ENCODE measurements around the gene GARS1. TPM values are rescaled to one million over a fixed set of nuclear protein-coding genes. Genes with fewer than 3 reads are reported as not detected.
A peak's percentile ranks its signal among the peaks of the same experiment; 100 is the strongest.

The GARS1 gene
- total and polyA plus RNA-seq, 4 donors: 43.3 to 73.6 (median 67.8) TPM

DNA sequence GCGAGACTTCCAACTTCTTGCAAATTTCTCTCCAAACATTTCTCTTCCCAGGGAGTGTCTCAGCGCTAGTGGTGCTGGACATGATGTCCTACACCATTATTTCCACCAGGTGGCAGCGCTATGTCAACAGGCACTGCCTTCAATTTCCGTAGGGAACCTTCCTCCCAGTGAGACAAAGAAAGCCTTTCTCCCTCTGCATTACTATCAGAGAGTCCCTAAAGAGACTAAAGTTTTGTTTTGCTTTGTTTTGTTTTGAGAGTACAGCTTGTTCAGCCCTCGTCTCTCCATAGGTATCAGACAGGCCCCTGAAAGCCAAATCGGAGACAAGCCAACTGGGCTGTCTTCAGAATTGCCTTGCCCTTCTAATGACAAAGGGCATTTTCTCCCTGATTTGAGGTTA is 45.8 kb upstream of the GARS1 start:
- no peak overlapping the region for H3K27ac ChIP-seq (ENCODE audit: low read depth in 1 of 2, low read length in 2 of 2)
- peak; percentile 52 for DNase-seq (ENCODE audit: low spot score)
- no peak overlapping the region for H3K4me3 ChIP-seq (ENCODE audit: low read depth in 1 of 3, low read length in 3 of 3)
- H3K36me3 ChIP-seq (ENCODE audit: control insufficient read depth in 4 of 4, insufficient read depth in 3 of 4, low read depth in 1 of 4, low read length in 3 of 4): peaks cover 0 to 4% (median 1%) of the 10 kb centered on the region in 4 donors
- no peaks in the 10 kb centered on the region for H3K9me3 ChIP-seq (ENCODE audit: control insufficient read depth in 4 of 4, low read length in 3 of 4)
- H3K27me3 ChIP-seq (ENCODE audit: control insufficient read depth in 4 of 4, insufficient read depth in 4 of 4, low read length in 3 of 4): no peaks in the 10 kb centered on the region
- 25% methylated on average over 6 of the region's 6 CpGs for WGBS
- H3K4me1 ChIP-seq (ENCODE audit: control insufficient read depth in 4 of 4, insufficient read depth in 4 of 4, low read length in 3 of 4): peaks cover 2 to 5% (median 4%) of the 10 kb centered on the region in 4 donors
- no peak overlapping the region for H3K9ac ChIP-seq (ENCODE audit: low read depth in 1 of 2, low read length in 2 of 2)
- TF ChIP-seq, protein P1, sequence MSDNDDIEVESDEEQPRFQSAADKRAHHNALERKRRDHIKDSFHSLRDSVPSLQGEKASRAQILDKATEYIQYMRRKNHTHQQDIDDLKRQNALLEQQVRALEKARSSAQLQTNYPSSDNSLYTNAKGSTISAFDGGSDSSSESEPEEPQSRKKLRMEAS (IDR thresholded peaks at IDR 0.05): no peak
- TF ChIP-seq EGR1 (IDR thresholded peaks at IDR 0.05; ENCODE audit: low read depth in 2 of 2) (no peak), RAD21 (IDR thresholded peaks at IDR 0.05) (peak; percentile 80 to 86), RXRA (IDR thresholded peaks at IDR 0.05) (no peak), YY1 (IDR thresholded peaks at IDR 0.05) (no peak), HNF4G (IDR thresholded peaks at IDR 0.05) (no peak), TAF1 (conservative IDR thresholded peaks at IDR 0.05) (no peak), HNF4A (conservative IDR thresholded peaks at IDR 0.05) (no peak), FOXA1 (IDR thresholded peaks at IDR 0.05) (peak; percentile 68), GABPA (IDR thresholded peaks at IDR 0.05 in 1 of 2, conservative IDR thresholded peaks at IDR 0.05 in 1 of 2) (no peak), FOXA2 (IDR thresholded peaks at IDR 0.05) (peak; percentile 87), NR2F2 (IDR thresholded peaks at IDR 0.05) (no peak), JUND (IDR thresholded peaks at IDR 0.05) (no peak), SP1 (IDR thresholded peaks at IDR 0.05) (no peak)
- TF ChIP-seq, protein P2, sequence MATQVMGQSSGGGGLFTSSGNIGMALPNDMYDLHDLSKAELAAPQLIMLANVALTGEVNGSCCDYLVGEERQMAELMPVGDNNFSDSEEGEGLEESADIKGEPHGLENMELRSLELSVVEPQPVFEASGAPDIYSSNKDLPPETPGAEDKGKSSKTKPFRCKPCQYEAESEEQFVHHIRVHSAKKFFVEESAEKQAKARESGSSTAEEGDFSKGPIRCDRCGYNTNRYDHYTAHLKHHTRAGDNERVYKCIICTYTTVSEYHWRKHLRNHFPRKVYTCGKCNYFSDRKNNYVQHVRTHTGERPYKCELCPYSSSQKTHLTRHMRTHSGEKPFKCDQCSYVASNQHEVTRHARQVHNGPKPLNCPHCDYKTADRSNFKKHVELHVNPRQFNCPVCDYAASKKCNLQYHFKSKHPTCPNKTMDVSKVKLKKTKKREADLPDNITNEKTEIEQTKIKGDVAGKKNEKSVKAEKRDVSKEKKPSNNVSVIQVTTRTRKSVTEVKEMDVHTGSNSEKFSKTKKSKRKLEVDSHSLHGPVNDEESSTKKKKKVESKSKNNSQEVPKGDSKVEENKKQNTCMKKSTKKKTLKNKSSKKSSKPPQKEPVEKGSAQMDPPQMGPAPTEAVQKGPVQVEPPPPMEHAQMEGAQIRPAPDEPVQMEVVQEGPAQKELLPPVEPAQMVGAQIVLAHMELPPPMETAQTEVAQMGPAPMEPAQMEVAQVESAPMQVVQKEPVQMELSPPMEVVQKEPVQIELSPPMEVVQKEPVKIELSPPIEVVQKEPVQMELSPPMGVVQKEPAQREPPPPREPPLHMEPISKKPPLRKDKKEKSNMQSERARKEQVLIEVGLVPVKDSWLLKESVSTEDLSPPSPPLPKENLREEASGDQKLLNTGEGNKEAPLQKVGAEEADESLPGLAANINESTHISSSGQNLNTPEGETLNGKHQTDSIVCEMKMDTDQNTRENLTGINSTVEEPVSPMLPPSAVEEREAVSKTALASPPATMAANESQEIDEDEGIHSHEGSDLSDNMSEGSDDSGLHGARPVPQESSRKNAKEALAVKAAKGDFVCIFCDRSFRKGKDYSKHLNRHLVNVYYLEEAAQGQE (IDR thresholded peaks at IDR 0.05): no peak
- TF ChIP-seq, protein P3, sequence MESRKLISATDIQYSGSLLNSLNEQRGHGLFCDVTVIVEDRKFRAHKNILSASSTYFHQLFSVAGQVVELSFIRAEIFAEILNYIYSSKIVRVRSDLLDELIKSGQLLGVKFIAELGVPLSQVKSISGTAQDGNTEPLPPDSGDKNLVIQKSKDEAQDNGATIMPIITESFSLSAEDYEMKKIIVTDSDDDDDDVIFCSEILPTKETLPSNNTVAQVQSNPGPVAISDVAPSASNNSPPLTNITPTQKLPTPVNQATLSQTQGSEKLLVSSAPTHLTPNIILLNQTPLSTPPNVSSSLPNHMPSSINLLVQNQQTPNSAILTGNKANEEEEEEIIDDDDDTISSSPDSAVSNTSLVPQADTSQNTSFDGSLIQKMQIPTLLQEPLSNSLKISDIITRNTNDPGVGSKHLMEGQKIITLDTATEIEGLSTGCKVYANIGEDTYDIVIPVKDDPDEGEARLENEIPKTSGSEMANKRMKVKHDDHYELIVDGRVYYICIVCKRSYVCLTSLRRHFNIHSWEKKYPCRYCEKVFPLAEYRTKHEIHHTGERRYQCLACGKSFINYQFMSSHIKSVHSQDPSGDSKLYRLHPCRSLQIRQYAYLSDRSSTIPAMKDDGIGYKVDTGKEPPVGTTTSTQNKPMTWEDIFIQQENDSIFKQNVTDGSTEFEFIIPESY (IDR thresholded peaks at IDR 0.05): no peak
- TF ChIP-seq, protein P4, sequence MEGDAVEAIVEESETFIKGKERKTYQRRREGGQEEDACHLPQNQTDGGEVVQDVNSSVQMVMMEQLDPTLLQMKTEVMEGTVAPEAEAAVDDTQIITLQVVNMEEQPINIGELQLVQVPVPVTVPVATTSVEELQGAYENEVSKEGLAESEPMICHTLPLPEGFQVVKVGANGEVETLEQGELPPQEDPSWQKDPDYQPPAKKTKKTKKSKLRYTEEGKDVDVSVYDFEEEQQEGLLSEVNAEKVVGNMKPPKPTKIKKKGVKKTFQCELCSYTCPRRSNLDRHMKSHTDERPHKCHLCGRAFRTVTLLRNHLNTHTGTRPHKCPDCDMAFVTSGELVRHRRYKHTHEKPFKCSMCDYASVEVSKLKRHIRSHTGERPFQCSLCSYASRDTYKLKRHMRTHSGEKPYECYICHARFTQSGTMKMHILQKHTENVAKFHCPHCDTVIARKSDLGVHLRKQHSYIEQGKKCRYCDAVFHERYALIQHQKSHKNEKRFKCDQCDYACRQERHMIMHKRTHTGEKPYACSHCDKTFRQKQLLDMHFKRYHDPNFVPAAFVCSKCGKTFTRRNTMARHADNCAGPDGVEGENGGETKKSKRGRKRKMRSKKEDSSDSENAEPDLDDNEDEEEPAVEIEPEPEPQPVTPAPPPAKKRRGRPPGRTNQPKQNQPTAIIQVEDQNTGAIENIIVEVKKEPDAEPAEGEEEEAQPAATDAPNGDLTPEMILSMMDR (IDR thresholded peaks at IDR 0.05; ENCODE audit: low read depth, low read length, missing input control): peak; percentile 83
- TF ChIP-seq, protein P5, sequence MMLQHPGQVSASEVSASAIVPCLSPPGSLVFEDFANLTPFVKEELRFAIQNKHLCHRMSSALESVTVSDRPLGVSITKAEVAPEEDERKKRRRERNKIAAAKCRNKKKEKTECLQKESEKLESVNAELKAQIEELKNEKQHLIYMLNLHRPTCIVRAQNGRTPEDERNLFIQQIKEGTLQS (IDR thresholded peaks at IDR 0.05): no peak
